SK-N-MC (cell line): ENCODE data around the gene PGAP2.

ENCODE experiments used
- DNase-seq: peaks from one replicate; pipeline ENCODE4 v3.0.0-alpha.2; 2011; ENCODE audit warnings: low read depth, low spot score
- H3K27ac ChIP-seq: fragments of 200-600 bp; sonication (generic); 2 replicates; pipeline ENCODE4 v1.5.1; 2016; ENCODE audit warnings: mixed run types
- H3K36me3 ChIP-seq: fragments of 200-600 bp; sonication (generic); 2 replicates; pipeline ENCODE4 v1.6.1; 2017; ENCODE audit warnings: antibody characterized with exemption, low read length, mixed read lengths; ENCODE audit not compliant: insufficient read depth
- H3K4me3 ChIP-seq: fragments of 200-600 bp; sonication (generic); 2 replicates; pipeline ENCODE4 v1.5.1; 2016
- H3K9ac ChIP-seq: fragments of 200-600 bp; sonication (generic); 2 replicates; pipeline ENCODE4 v1.8.0; 2017; ENCODE audit warnings: mixed run types, mixed read lengths; ENCODE audit not compliant: insufficient read length
- H3K9me3 ChIP-seq: fragments of 200-600 bp; sonication (generic); 2 replicates; pipeline ENCODE4 v1.6.1; 2017; ENCODE audit warnings: low read depth, mild to moderate bottlenecking, antibody characterized with exemption, low read length, moderate library complexity, mixed read lengths
- EZH2 ChIP-seq: fragments of 200-600 bp; sonication (generic); IDR thresholded peaks from one replicate; pipeline ENCODE4 v1.6.1; 2017; ENCODE audit warnings: antibody characterized with exemption
- FOXP2 ChIP-seq: optimal IDR thresholded peaks from 2 replicates; pipeline ENCODE3; 2011; ENCODE audit warnings: mild to moderate bottlenecking, moderate library complexity; ENCODE audit not compliant: insufficient read depth; ENCODE audit errors: extremely low read length, control extremely low read depth
- POLR2AphosphoS5 ChIP-seq: IDR thresholded peaks from 2 replicates; pipeline ENCODE4 v1.6.1; 2012; ENCODE audit warnings: mild to moderate bottlenecking, low read depth, low read length, borderline replicate concordance

Gene PGAP2

DNA sequence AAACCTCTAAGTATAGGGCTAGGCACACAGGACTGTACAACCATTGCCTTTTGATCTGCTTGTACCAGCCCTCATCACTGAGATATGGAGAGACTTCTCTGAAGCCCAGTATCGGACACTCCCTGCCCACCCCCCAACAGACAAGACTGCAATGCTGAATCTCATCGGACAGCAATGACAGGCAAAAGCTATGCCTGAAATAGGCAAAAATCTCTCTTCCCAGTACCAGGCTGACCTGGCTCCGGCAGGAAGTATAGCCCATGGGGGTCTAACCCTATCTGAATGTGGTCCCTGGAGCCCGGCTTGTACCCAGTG lies 25.9 kb downstream of the PGAP2 start:
- Histone ChIP-seq H3K4me3 (no peak overlapping the region), H3K36me3 (peaks cover 15% of the 10 kb centered on the region; the same call in 1 of the 2 replicates), H3K9ac (no peak overlapping the region), H3K9me3 (no peaks in the 10 kb centered on the region), H3K27ac (no peak overlapping the region)
- TF ChIP-seq POLR2AphosphoS5 = no peak
- TF ChIP-seq FOXP2 = no peak
- no peak for TF ChIP-seq EZH2
- DNase-seq = no peak

DNA sequence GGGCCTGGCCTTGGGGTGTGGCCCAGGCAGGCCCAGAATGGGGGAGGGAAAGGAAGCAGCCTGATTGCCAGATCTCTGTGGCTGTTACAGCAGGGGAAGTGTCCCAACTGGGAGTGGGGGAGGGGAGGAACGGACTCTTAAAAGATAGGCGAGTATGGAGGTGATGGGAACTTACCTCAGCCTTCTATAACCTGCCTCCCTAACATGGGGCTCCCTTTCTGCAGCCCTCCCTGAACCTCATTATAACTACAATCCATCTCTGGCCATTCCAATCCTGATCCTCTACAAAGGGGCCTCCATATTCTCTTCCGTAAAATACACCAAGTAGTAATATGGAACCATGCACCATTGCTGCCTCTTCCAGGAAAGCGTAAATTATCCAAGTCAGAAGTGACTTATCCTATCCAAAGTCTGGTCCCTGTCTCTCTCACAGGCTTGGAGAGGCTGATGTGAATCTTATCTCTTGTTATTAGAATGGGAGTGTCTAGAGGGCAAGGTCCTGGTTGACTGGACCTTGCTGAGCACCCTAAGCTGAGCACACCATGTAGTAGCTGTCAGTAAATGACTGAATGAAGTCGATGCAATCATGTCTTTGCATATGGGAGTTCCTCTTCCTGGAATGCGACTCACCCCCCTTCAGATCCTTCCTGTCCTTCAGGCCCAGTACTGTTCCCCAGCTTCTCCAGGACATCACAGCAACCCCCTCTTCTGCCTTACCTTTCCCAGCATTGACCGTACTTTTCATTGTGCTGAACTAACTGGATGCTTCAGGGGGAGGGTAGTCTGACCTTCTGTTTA lies 26.5 kb downstream of the PGAP2 start:
- no peak for DNase-seq
- no peaks in the 10 kb centered on the region for H3K9me3 ChIP-seq
- no peak overlapping the region for H3K9ac ChIP-seq
- H3K36me3 ChIP-seq = peaks cover 14% of the 10 kb centered on the region; the same call in 1 of the 2 replicates
- TF ChIP-seq POLR2AphosphoS5 = no peak
- TF ChIP-seq EZH2 = no peak
- TF ChIP-seq FOXP2 = no peak
- no peak overlapping the region for H3K27ac ChIP-seq
- no peak overlapping the region for H3K4me3 ChIP-seq

DNA sequence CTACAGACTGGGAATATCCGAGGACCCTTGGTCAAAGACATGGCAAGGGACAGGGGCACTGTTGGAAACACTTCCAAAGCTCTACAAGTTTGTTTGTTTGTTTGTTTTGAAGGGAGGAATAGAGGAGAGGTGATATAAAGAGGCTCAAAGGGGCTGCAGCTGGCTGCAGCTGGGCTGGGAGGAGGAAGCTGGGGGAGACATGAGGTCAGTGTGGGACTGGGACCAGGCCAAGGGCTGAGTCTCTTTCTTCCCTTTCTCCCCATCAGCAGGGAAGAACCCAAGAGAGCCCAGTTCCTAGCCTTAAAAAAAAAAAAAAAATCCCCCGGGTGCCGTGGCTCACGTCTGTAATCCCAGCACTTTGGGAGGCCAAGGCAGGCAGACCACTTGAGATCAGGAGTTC lies 27.4 kb downstream of the PGAP2 start:
- no peak overlapping the region for H3K4me3 ChIP-seq
- no peak for DNase-seq
- H3K9me3 ChIP-seq = no peaks in the 10 kb centered on the region
- H3K27ac ChIP-seq = no peak overlapping the region
- H3K9ac ChIP-seq = no peak overlapping the region
- peaks cover 9% of the 10 kb centered on the region; the same call in 1 of the 2 replicates for H3K36me3 ChIP-seq
- no peak for TF ChIP-seq FOXP2
- TF ChIP-seq POLR2AphosphoS5 = no peak
- TF ChIP-seq EZH2 = no peak

- no peak overlapping the region for H3K27ac ChIP-seq
- DNase-seq = no peak
- H3K36me3 ChIP-seq = peaks cover 6% of the 10 kb centered on the region; the same call in 1 of the 2 replicates
- H3K9ac ChIP-seq = no peak overlapping the region
- TF ChIP-seq EZH2 (no peak), FOXP2 (no peak), POLR2AphosphoS5 (no peak)
- H3K9me3 ChIP-seq = no peaks in the 10 kb centered on the region
- H3K4me3 ChIP-seq = no peak overlapping the region
Measured at GRCh38 chr11:3836903-3837302, 28.5 kb downstream of the PGAP2 start.

- no peak for TF ChIP-seq FOXP2
- TF ChIP-seq POLR2AphosphoS5 = no peak
- Histone ChIP-seq H3K4me3 (no peak overlapping the region), H3K9ac (no peak overlapping the region), H3K27ac (no peak overlapping the region), H3K9me3 (no peaks in the 10 kb centered on the region), H3K36me3 (peaks cover 6% of the 10 kb centered on the region; the same call in 1 of the 2 replicates)
- no peak for DNase-seq
Measured at GRCh38 chr11:3837793-3838192, 29.4 kb downstream of the PGAP2 start.

DNA sequence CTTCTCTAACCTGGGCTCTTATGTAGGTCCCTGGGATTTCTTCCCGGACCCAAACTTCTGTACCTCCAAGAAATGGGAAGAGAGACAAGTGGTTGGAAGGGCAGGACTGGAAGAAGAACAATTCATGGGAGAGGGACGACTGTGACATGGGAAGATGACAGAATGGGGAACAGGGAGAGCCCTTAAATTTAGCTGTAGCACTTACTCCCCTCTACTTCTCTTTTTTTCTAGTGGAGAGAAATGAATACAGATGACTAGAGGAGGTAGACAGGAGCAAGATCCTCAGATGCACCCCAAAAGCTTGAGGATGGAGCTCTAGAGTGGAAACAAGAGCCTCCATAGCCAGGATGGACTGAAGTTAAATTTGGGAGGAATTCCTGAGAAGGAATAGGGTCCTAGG lies 30.1 kb downstream of the PGAP2 start:
- TF ChIP-seq EZH2 = no peak
- no peak for TF ChIP-seq FOXP2
- no peak for TF ChIP-seq POLR2AphosphoS5
- H3K36me3 ChIP-seq = peaks cover 6% of the 10 kb centered on the region; the same call in 1 of the 2 replicates
- no peaks in the 10 kb centered on the region for H3K9me3 ChIP-seq
- H3K27ac ChIP-seq = no peak overlapping the region
- no peak for DNase-seq
- no peak overlapping the region for H3K4me3 ChIP-seq
- H3K9ac ChIP-seq = no peak overlapping the region

DNA sequence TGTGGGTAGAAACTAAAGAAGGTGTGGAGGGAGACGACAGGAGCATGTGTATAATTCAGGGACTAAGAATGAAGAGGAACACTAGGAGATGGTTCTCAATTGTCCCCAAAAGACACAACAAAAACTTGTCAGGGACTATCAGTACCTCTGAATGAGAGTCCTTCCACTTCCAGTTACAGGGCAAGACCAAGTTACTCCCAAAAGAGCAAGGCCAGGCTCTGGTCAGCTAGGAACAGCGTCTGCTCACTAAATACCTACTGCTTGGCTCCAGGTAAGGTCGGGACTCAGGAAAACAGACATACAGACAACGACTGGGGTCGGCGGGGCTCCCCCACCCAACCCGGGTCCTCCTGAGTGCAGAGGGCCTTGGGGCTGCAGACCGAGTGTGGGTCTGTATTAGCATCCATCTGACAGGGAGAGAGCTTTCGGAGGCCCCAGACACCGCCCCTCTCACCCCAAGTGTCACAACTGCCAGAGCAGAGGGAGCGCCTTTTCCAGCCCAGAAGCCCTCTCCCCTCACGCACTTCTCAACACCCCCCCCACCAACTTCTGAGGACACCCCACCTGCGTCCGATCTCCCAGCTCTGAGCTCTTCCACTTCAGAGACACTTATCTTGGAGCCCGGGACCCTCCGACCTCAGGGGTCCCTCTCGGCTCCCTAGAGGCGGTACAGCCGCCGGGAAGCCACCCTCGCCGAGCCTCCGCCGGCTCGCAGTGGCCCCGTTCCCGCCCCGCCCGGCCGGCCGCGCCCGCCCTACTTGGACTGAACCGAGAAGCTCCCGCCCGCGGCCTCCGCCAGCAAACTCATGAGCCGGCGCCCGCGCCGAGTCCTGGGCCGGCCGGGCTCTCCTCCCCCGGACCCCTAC lies 31.9 kb downstream of the PGAP2 start:
- Histone ChIP-seq H3K27ac (no peak overlapping the region; the same call in 1 of the 2 replicates), H3K9ac (peak overlapping the region; percentile 86), H3K9me3 (no peaks in the 10 kb centered on the region), H3K4me3 (peak overlapping the region; percentile 90), H3K36me3 (peaks cover under 1% of the 10 kb centered on the region; the same call in 1 of the 2 replicates)
- no peak for TF ChIP-seq EZH2
- no peak for TF ChIP-seq POLR2AphosphoS5
- no peak for TF ChIP-seq FOXP2
- no peak for DNase-seq

GRCh38 chr11:3840870-3841425 lies 32.6 kb downstream of the PGAP2 start, which contains the start of gene RHOG:
Gene RHOG, minus strand, starts transcription at chr11:3840959. Its CDS starts 12,821 bp downstream, at chr11:3828138.
- H3K9ac ChIP-seq = peak within 1 kb of the TSS; percentile 86
- H3K27ac ChIP-seq = peak within 1 kb of the TSS; percentile 76
- peak within 1 kb of the TSS; percentile 90 for H3K4me3 ChIP-seq
- no peak for TF ChIP-seq FOXP2
- no peak for TF ChIP-seq POLR2AphosphoS5
- no peak for TF ChIP-seq EZH2
- no peaks in the 10 kb centered on the region for H3K36me3 ChIP-seq
- DNase-seq = no peak
- no peaks in the 10 kb centered on the region for H3K9me3 ChIP-seq
